PC-3 (cell line): ENCODE results near the gene GRPEL2.

Experiments
- EZH2 ChIP-seq: fragments of 300-600 bp; sonication (generic); IDR thresholded peaks from one replicate; pipeline ENCODE4 v1.6.1; 2017; ENCODE audit warnings: antibody characterized with exemption, mild to moderate bottlenecking, low read length; ENCODE audit not compliant: unreplicated experiment
- EZH2phosphoT487 ChIP-seq: fragments of 300-600 bp; sonication (generic); IDR thresholded peaks from 2 replicates; pipeline ENCODE4 v1.6.1; 2018; ENCODE audit warnings: mild to moderate bottlenecking, antibody characterized with exemption, low read length, borderline replicate concordance
- TF ChIP-seq, protein P1 (sequence below): fragments of 300-600 bp; sonication (generic); conservative IDR thresholded peaks from 2 replicates; pipeline ENCODE4 v1.5.1; 2017; ENCODE audit warnings: antibody characterized with exemption, low read depth, mild to moderate bottlenecking, low read length

DNA sequence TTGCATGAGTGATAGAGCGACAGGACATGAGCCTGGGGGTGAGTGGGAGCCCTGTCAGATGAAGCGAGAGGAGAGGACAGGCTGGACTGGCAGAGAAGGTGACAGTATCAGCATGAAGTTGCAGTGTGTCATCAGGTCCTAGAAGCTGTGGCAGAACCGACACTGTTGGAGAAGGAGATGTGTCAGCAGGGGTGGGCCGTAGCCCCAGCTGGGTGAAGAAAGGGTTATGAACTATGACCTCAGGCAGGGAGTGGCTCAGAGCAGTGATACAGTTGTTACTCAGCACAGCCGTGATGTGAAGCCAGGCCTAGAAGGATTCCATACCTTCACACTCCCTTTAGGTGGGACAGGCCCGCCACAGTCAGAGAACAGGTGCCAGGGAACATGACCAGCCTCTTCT lies 20.1 kb downstream of the GRPEL2 start:
- TF ChIP-seq, protein P1, sequence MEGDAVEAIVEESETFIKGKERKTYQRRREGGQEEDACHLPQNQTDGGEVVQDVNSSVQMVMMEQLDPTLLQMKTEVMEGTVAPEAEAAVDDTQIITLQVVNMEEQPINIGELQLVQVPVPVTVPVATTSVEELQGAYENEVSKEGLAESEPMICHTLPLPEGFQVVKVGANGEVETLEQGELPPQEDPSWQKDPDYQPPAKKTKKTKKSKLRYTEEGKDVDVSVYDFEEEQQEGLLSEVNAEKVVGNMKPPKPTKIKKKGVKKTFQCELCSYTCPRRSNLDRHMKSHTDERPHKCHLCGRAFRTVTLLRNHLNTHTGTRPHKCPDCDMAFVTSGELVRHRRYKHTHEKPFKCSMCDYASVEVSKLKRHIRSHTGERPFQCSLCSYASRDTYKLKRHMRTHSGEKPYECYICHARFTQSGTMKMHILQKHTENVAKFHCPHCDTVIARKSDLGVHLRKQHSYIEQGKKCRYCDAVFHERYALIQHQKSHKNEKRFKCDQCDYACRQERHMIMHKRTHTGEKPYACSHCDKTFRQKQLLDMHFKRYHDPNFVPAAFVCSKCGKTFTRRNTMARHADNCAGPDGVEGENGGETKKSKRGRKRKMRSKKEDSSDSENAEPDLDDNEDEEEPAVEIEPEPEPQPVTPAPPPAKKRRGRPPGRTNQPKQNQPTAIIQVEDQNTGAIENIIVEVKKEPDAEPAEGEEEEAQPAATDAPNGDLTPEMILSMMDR, result no peak
- TF ChIP-seq EZH2 (no peak), EZH2phosphoT487 (no peak)
